HG03432 (cell line): ENCODE results near the gene AZGP1.
A peak's percentile ranks its signal among the peaks of the same experiment; 100 is the strongest.
"Not testable (repeated sequence)": the region's sequence is repeated elsewhere in the genome, so short reads cannot be mapped to it uniquely, and the experiment has no call there.

Experiments used
- ATAC-seq: cut with Tn5 transposase; IDR thresholded peaks from one replicate; pipeline ENCODE4 v1.9.1; 2021; ENCODE audit warnings: mild to moderate bottlenecking, moderate library complexity; ENCODE audit not compliant: unreplicated experiment

The AZGP1 gene

GRCh38 chr7:99975782-99976521 lies at the start of gene AZGP1:
Gene AZGP1 (minus strand): TSS chr7:99976031. CDS start chr7:99976020, 11 bp downstream.
- peak; percentile 39 for ATAC-seq

GRCh38 chr7:100024020-100024619 lies 48.3 kb upstream of the AZGP1 start:
- ATAC-seq, result no peak

GRCh38 chr7:100023526-100023925 lies 47.7 kb upstream of the AZGP1 start:
- no peak for ATAC-seq

- no peak for ATAC-seq
Observed at GRCh38 chr7:100022621-100023020, 46.8 kb upstream of the AZGP1 start.

- ATAC-seq, result no peak
Observed at GRCh38 chr7:100021297-100021696, 45.5 kb upstream of the AZGP1 start.

DNA sequence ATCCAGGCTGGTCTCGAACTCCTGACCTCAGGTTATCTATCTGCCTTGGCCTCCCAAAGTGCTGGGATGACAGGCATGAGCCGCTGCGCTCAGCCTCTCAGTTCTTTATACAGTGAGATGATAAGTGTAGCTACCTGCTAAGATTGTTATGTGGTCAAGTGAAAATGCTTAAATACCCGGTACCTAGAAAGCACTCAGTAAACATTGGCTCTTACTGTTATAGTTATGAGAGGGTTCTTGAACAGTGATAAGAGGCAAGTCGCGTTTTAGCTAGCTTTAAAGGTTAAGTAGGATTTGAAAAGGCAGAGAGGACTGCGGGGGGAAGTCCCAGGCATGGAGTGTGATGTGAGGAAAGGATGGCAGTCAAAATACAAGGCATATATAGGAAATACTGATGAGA lies 44.1 kb upstream of the AZGP1 start:
- ATAC-seq, result no peak

GRCh38 chr7:100017875-100018274 lies 42.0 kb upstream of the AZGP1 start:
- ATAC-seq, result no peak

- ATAC-seq, result no peak
Observed at GRCh38 chr7:100017300-100017699, 41.5 kb upstream of the AZGP1 start.

DNA sequence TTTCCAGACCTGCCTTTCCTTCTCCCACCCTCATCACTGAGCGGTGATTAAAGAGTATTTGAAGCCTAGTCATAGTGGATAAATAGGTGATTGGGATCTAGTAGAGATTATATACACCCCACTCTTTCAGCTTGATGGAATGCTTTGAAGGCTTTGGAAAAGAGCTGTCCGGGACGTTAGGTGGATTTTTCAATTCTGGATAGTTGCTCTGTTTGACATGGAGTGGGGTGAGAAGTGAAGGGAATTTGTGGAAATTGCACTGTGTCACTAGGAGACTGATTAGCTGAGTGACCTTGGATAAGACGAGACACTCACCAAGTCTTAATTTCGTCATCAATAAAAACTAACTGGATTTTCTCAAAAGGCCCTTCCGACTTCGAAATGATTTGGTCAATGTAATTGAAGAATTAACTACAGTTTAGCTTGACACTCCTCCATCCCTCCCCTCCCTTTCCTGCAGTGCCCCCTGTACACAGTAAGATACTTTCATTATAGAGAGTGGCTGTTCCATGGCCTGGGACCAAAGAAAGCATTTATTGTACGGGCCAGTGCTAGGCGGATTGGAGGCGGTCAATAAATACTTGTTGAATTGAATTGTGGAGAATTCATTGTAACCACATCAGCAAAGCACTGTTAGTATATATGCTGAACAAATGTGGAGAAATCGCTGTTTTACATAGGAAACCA lies 40.5 kb upstream of the AZGP1 start:
- no peak for ATAC-seq

DNA sequence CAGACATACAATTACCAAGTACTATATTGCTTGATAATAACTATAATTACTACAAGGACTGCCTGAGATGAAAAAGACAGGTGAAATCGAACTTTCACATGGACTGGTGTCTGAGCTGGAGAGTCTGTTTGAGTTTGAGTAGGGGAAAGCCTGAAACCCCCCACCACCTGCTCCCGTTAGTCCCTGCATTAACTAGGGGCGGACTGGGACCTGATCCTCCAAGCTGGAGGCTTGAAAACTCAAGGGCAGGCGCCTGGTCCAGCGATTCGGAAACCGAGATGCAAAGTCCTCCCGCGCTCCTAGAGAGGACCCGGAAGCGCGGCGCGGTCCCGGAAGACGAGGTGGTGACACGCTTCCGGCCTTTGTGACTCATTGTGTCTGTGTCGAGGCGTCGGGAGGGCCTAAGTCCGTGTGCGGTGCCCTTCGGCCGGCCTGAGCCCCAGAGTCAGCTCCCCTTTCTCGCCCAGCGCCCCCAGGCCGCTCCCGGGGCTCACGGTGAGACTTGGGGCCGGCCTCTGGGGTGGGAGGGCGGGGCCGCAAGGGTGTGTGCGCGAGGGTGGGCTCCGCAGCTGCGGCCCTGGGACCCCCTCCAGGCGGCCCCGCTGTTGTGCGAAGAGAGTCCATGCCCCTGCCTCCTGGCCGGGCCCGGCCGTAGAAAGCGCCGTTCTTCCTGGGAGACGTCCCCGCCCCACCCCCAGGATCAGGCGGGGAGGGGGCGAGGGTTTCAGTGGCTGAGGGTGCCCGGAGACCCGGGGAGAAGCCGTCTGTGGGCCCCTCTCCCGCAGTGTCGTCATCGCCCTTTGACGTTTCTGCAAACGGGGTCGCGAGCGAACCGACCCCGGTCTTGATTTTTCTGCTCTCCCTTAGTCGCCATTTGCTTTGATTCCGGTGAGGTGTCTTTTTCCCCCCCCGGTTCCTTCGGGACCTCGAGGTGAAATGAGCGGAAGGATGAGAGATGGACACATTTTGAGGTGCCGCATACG lies 39.7 kb upstream of the AZGP1 start, which contains the start of gene ZKSCAN1:
TSS of gene ZKSCAN1 (plus strand) at position 365 of the 983 bp plus-strand sequence. CDS start 7,911 bp downstream, outside the sequence.
- peak; percentile 92 for ATAC-seq

GRCh38 chr7:100013328-100013676 lies 37.5 kb upstream of the AZGP1 start:
- ATAC-seq, result no peak

DNA sequence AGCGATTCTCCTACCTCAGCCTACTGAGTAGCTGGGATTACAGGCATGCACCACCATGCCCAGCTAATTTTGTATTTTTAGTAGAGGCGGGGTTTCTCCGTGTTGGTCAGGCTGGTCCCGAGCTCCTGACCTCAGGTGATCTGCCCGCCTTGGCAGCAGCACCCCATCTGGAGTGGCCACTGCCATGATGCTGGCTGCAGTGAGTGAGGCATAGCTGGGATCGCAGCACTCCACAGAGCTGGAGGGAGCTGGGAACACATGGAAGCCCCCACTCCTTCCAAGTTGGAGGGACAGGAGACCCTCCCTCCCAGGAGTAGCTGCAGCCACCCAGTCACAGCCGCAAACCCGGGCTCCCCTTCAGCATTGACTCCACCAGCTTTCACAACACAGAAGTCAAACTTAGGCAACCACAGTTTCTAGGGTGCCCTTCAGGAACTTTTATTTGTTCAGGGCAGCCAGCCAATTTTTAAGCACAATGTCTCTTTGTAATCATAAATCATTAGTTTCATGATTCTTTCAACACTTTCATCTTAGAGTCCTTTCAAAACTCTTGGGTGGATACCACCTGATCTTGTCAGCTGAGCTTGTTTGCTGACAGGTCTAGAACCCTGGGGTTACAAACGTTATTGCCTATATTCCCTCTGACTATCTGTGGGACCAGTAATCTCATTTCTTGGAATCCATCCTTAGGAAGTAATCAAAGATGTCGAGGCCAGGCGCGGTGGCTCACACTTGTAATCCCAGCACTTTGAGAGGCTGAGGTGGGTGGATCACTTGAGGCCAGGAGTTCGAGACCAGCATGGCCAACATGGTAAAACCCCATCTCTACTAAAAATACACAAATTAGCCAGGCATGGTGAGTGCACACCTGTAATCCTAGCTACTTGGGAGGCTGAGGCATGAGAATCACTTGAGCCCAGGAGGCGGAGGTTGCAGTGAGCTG lies 36.8 kb upstream of the AZGP1 start:
- not testable (repeated sequence) for ATAC-seq

DNA sequence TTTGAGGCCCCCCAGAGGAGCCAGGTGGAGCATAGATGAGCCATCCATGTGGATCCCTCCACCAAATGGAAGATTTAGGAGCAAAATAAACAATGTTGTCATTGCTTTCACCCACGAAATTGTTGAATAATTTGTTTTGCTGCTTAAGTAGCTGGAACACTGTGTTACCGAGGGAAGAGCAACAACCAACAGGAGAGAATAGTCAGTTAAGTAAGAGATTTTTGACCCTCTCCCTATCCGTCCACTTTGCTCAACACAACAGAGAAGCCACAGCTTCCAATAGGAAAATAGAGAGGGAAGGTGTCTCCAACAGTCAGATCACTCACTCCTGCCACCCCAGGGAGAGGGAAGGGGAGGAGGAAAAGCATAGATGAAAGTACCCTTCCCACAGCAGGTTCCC lies 35.7 kb upstream of the AZGP1 start:
- ATAC-seq, result no peak

DNA sequence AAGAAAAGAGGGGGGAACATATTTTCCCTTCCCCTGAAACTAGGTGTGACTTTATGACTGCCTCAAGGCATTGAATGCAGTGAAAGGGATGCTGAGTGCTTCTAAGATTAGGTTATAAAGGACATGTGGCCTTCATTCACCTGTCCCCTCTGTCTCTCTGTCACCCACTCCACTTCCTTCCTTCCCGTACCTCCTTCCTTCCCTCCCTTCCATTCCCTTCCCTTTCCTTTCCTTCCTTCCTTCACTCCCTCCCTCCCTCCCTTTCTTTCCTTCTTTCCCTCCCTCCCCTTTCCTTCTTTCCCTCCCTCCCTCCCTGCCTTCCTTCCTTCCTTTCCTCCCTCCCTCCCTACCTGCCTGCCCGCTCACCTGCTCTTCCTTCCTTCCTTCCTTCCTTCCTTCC lies 35.1 kb upstream of the AZGP1 start:
- ATAC-seq, result no peak

GRCh38 chr7:100009952-100010351 lies 34.1 kb upstream of the AZGP1 start:
- not testable (repeated sequence) for ATAC-seq

DNA sequence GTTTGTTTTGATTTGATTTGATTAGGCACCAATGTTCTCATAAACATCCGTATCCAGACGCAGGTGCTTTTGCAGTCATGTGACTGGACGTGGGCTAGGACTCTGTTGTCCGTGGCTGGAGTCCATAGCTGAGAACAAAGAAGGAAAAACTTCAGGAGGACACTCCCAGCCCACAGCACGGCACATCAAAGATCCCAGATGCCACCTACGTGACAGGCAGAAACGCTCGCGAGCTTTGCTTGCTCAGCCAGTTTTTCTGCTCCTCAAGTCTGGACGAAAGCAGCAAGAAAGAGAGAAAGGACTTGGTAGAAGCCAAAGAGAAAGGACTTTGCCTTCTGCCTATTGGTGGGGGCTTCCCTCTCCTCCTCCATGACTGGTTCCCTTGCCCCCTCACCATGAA lies 32.7 kb upstream of the AZGP1 start:
- ATAC-seq, result no peak

GRCh38 chr7:100007887-100008286 lies 32.1 kb upstream of the AZGP1 start:
- no peak for ATAC-seq

DNA sequence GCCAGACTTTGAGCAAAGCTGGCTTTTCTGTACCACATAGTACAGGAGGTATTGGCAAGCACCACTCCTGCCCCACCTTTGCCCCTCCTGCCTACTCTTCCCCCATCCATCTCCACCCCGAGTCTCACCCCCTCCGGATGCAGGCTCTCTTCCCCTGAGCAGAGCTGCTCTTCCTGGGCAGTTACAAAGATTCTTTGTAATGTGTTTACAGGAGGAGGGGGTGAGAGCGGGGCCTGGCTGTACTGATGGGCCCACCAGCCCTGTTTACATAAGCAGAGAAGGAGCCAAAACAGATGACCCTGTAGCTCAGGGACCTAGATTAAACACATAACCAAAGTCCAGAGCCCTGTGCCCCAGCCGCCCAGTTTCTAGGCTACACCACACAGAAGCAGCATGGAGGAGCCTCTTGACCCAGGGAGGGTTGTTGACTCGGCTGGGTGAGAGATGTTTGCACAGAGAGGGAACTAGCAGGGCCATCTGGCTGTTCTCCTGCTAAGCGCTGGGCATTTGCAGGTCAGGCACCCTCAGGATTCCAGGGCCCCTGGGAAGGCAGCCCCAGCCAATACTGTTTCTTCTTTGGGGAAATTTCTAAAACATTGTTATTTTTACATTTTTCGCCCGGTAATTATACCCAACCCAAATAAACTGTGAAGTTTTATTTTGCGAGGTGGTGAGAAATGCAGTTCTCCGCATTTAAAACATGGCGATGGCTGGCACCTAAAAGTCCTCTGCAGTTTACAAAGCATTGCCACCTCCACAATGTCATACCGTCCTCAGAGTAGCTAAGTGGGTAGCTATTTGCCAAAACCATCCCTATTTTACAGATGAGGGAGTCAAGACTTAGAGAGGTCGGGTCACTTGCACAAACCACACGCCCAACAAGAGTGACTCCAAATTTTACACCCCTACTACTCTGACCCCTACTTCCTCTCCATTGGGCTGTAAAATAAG lies 28.2 kb upstream of the AZGP1 start:
- ATAC-seq, result no peak

DNA sequence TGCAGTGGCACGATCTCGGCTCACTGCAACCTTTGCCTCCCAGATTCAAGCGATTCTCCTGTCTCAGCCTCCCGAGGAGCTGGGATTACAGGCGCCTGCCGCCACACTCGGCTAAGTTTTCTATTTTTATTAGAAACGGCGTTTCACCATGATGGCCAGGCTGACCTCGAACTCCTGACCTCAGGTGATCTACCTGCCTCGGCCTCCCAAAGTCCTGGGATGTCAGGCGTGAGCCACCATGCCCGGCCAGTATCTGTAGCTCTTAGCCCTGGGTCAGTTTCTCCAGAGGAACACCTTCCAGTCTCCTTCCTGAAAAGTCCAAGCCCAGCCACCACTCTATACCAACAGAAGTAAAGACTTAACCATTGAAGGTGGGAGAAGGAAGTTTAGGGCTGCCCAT lies 24.4 kb upstream of the AZGP1 start:
- ATAC-seq, result no peak
